GM19463 (cell line): ENCODE data around the gene CHST9.
A peak's percentile ranks its signal among the peaks of the same experiment; 100 is the strongest.
"Not testable (repeated sequence)": the region's sequence is repeated elsewhere in the genome, so short reads cannot be mapped to it uniquely, and the experiment has no call there.

Experiments used
- ATAC-seq: cut with Tn5 transposase; IDR thresholded peaks from one replicate; pipeline ENCODE4 v1.9.1; 2021; ENCODE audit warnings: mild to moderate bottlenecking, moderate library complexity; ENCODE audit not compliant: unreplicated experiment

Gene CHST9

DNA sequence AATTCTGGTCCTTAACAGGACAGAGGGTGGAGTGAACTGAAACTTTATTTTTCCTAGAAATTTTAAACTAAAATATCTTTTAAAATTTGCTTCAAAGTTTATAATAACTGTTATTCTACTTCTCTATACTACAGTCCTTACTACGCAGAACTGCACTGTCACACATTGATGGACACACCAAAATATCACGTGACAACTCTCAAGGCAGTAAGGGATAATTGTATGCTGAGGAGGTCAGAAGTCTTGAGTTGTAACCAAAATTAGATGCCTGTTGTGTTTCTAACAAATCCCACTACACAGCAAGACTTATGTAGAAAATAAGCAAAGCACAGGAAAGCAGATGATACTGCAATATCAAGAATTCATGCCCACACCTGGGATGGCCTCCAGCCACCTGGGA, 76.3 kb downstream of the CHST9 start:
- no peak for ATAC-seq

DNA sequence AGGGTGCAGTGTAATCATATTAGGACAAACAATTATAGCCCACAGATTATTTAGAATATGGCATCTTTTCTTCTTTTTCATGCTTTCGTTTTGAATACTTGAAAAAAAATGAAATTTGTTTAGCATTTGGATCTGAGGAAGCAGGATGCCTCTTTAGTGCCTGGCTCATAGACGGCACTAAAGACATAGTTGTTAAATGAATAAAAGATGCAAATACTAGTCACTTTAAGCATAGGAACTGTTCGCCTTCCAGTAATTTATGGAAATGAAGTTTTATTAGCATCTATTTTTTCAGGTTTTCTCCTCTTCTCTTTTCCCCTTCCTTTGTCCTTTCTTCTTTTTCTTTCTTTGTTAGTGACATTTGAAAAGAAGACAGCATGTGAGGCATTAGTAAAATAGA, 80.4 kb downstream of the CHST9 start:
- ATAC-seq, result no peak

DNA sequence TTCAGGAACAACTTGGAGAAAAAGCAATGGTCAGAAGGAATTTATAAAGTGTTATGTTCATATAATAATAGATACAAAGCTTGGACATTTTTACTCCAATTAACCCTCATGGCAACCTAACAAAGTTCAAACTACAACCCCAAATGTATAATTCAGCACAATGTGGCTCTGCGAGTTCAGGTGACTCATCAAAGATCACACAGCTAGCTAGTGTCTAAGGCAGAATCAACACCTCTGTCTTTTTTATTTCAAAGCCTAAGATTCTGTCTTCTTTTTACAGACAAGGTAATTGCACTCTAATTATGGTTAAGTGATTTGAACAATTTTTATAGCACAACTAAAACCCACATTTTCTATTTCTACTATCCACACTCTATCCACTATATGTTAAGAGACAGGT, 90.5 kb downstream of the CHST9 start:
- ATAC-seq, result no peak

DNA sequence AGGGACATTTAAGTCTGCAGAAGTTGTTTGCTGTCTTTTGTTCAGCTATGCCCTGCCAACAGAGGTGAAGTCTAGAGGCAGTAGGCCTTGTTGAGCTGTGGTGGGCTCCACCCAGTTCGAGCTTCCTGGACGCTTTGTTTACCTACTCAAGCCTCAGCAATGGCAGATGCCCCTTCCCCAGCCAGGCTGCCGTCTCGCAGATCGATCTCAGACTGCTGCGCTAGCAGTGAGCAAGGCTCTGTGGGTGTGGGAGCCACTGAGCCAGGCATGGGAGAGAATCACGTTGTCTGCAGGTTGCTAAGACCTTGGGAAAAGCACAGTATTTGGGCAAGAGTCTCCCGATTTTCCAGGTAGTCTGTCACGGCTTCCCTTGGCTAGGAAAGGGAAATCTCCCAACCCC, 91.8 kb downstream of the CHST9 start:
- ATAC-seq, result not testable (repeated sequence)

DNA sequence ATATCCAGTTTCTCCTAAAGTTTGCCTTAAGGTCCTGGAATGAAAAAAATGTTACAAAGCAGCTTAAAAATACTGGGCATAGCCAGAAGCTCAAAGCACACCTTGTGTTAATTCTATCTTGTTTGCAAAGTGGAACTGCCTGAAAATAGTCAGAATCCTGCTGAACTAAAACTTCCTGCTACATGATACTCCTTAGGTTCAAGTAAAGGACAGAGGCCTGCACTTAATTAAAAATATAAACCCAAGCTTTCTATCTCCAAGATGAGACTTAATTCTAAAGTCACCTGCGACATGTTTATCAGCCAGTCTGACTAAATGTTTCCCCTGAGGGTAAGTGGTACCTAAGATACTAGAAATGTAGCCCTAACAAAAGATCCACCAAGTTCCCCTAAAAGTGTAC, 103.4 kb downstream of the CHST9 start:
- no peak for ATAC-seq

DNA sequence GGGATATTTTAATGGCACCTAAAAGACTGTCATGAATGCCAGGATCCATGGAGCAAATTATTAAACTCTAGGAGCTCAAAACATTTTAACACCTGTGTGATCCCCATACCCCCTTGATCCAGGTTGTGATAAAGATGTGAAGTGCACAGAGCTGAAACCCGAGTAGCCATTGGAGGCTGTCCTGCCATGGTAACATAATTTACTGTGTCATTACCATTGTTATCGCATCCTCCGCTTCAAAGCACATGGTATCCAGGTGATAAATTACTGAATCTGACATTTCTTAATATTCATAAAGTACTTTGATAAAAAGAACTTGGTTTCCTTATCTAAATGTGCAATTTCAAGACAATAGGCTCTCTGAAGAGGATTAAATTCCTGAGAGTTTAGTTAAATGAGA, 109.3 kb downstream of the CHST9 start:
- ATAC-seq, result no peak

DNA sequence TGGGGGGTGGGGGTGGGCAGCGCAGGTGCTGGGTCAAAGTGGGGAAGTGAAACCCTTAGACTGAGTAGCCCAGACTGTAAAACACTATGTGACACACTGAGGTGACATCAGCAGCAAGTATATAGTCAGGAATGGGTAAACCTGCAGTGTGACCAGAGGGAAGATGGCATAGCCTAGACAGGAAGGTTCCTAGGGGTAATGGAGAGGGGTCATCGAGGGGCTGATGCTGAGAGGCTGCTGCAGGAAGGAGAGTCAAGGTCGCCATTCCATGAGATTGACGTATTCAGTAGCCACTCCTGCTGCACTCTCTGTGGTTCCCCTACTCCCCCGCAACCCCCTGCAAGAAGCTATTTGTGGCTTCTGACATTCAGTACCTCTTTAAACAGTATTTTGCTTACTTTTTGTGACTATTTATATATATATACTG, 111.7 kb downstream of the CHST9 start:
- peak; percentile 89 for ATAC-seq

DNA sequence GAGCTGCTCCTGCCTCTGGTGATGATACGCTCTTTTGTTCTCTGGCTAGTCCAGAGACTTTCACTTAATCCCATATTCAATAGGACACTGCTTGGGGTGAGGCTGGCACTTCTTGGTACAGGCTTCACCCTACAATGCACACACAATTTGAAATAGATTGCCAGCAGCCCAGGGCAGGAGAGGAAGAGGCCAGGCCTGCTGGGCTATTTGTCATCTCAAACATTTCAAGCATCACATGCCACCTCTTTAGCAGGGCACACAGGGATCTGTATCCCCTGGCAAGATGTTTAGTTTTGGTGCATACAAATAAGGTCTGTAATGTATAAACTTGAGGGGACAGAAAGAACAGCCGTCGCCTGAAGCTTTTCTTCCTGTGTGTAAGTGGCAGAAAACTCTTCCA, 120.4 kb downstream of the CHST9 start:
- ATAC-seq, result no peak

DNA sequence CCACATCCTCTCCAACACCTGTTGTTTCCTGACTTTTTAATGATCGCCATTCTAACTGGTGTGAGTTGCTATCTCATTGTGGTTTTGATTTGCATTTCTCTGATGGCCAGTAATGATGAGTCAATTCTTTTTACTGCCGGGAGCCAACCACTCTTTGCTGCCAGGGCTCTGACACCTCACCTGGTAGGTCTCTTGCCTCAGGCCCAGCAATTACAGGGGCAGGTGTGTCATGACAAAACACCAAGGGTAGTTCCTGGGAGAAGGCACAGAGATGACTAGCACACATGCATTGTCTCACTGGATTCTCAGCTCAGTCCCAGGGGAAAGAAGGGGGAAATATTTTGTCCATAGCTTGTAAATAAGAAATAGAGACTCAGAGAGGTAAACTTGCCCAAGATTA, 122.3 kb downstream of the CHST9 start:
- ATAC-seq, result no peak

DNA sequence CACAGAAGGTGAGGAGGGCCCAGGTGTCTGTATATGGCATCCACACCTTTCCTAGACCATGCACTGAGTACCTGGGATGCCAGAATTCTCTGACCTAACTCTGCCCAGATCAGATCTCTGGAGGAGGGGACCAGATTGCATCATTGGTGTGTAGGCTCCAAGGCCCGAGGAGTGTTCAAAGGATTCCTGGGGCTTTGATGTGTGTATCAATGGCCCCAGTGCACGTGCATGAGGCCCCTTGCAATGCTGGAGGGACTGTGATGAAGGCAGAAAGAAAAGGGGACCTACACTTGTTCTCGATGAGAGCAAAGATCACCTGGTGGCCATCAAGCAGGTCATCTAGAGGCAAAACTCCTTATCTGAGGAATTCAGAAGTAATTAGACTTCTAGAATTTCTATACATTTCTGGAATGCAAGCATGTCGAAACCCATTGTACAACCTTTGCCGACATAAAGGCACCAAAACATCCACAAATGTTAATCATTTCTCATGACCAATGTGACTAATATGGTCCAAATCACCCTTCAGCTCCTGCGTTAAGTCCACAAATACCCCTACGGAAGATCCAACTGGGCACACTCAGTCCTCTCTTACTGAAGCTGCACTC, 123.5 kb downstream of the CHST9 start:
- ATAC-seq, result no peak

DNA sequence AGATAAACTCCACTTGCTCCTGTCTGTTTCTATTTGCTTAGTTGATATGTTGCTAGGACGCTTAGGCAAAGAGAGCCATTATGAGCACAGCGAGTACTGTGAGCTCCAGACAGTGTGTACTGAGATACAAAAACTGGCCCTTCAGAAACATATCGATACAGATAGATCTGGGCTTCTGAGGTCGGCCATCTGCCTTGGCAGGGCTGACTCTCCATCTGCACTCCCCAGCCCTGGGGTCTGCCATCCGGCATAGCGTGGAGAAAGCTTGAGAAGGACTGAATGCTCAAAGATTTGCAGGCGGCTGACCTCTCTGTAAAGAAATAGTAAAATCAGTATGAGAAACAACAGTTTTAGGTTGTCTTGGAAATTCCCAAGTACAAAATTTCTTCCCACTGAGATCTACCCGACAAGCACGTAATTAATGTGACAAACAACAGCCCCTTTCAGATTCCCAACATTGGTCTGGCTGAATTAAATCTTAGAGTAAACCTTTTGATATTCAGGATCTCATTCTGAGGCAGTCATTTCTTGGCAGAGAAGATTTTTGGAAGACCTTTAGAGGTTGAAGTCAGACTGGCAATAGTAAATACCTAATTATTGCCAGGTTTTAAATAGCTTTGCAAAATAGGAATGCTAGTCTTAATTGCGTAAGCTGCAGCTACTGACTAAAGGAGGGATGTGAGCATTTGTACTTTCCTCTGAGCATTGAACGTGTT, 127.4 kb downstream of the CHST9 start:
- no peak for ATAC-seq

DNA sequence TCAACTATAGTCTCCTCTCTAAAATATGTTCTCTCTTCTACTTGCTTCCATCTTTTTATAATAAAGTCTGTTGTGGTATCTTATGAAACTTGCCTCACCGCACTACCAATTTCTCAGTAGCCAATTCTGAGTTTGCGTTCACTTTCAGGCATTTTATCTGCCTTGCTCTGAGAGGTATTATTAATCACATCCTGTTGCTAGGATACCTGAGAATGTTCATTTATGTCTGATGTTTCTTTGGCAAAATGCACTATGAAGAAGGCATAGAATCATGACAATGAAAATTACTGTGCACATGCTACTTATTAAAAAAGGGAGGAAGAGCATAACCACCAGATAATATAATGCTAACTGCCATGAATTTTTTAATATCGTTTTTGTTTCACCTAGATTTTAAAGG, 130.2 kb downstream of the CHST9 start:
- no peak for ATAC-seq

DNA sequence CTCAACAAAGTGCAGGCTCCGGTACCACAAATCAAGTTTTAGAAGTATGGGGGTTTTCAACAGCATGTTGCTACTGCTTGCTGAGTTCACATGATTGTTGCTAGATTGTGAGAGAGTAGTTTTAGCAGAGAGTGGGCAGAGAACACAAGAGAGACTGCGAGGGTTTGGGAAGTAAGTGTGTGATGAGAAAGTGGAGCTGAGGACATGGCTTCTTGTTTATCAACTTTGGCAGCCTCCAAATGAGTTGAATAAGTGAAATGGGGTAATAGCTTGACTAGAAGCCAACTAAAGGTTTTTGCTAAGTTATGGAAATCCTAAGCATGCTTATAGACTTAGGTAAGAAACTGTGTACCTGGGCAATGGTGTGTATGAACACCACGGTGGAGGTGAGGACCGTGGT, 135.1 kb downstream of the CHST9 start:
- ATAC-seq, result no peak

DNA sequence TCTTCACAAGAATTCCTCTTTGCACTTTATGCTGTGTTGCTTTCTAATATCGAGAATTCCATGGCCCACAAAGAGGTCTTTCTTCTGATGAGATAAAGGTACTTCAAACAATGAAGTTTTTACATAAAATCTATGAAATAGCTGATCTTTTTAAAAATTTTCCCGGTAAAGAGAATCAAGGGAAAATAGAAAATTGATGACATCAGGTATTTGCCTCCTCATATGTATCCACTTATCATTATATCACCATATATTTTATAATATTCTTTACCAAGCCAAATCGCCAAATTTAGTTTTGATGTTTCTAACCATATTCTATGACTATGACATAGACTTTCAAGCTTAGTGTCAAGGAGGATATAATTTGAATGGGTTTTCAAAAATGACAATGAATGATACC, 139.8 kb downstream of the CHST9 start:
- ATAC-seq, result no peak

DNA sequence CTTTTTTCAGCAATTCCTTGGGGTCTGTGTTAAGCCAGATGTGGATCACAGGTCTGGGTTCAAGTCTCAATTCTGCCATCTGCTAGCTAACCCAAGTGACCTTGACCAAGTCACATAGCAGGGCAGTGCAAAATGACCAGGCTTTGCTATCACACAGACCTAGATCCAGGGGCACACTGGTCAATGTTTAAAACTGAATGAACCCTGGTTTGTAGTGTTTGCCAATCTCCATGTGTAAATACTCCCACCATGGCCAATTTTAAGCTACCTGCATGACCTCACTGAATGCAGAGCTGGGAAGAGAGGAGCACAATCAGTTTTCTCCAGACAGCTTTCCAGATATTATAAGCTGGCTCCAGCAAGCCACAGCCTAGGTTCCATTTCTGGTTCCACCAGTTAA, 142.9 kb downstream of the CHST9 start:
- no peak for ATAC-seq

DNA sequence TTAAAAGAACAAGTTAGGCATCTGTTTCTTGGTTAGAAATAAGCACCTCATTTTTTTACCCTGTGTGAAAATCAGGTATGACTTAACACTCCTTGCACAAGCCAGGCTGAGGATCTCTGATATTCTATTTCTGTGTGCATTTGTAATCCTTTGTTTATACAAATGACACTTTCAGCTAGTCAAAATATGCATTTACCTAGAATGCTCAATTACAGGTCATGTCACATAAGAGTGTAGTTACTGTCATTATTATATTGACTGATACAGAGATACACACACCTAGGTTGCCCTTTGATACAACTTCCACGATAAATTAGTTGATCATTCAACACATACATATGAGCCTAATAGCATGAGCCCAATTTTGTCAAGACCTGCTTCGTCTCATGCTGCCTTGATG, 144.3 kb downstream of the CHST9 start:
- ATAC-seq, result no peak

DNA sequence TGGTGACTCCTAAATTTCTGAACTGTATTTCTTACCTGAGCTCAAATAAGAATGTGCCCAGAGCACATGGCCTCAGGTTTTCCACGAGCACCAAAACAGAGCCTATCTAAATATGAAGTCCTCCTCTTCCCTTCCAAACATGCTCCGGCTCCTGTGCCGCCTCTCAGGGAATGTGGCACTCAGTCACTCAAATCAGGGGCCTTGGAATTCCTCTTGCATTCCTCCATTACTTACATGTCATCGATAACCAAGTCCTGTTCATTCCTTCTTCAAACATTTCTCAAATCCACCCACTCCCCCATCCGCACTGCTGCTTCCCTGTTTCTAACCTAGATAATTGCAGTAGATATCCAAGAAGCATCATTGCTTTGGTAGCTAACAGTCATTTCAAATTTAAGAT, 151.4 kb downstream of the CHST9 start:
- no peak for ATAC-seq

DNA sequence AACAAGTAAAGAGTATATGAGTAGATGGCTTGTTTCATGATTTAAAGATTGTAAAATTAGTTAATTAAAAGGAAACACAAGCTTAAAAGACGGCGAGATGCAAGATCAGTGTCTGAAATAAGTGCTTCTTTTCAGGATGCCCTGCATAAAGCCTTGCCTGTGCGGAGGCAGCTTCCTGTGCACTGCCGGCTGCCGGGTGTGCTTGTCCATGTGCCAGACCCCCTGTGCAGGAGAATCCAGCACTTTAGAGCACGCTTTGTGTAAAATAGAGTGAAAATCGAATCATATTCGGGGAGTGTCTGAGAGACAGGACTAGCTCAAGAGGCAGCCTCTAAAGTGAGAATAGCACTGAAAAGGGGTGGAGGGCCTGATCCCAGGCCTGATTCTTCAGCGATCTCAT, 154.7 kb downstream of the CHST9 start:
- no peak for ATAC-seq

DNA sequence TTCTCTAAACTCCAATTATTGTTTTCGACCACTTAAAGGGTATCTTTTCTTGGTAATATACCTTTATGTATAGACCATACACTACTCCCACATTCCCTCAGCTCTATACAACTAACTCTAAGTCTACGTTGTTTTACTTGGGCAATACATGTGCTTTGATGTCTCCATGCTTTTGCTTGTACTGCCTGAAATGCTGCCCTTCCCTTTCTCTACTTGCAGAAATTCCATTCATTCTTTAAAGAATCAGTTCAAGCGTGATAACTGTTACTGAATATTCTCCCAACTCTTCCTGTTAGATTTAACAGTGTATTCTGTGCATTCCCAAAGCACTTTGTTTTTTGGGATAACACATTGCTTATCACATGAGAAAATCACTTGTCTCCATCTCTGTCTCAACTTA, 162.6 kb downstream of the CHST9 start:
- ATAC-seq, result no peak

DNA sequence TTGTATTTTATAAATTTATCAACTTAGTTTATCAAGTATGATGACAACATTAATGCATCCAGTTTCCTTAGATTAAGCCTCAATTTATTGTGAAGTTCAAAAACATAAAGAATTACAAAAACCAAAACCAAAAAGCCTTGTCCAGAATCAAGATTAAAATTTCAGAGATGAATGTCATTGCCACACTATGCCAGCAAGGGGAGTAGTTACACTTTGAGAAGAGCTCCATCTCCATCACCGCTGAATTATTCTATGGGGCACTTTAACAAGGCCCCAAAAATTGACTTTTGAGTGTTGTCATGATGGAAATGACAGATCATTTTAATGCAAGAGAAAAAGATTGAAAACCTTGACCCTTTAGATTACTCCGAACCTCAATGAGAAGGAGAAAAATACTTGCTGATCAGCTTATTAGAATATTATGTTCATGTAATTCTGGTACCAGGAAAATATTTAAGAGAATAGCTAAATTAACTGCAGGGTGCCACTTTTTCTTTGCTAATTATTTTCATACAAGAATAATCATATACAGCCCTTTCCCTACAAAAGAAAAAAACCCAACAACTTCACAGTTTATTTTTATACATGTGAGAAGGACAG, 167.1 kb downstream of the CHST9 start:
- ATAC-seq, result no peak

DNA sequence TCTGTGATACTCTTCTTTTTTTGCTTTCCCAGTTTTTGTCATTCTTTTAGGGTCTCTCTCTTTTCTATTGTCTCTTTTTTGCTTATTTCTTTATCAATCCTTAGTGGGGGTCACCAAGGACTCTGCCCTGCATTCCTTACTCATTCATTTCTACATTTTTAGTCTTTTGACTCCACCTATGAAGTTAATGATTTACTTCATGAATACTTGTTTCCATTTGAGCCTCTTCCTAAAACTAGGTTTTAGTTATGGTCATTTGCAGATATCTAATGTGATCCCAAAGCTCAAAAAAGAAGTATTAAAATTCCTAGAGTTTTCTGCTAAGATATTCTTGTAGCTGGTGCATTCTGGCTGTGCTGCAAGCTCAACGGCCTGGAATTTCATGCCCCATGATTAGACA, 170.3 kb downstream of the CHST9 start:
- no peak for ATAC-seq

DNA sequence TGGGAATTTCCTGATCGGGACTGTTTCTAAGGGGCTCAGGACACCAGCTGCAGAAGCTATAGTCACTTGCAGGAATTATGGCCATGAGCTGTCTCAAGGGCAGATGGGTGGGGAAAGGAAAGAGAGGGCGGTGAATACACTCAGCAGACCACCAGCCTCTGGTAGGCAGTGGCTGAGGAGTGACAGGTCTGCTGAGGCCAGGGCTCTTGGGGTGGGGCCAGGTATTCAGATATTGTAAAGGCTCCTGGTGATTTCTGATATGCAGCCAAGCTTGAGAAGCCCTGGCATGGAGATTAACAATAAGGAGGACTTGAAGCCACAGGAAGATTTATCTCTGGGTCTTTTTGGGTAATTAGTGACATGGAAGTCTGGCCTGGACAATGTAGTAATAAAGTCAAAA, 174.3 kb downstream of the CHST9 start:
- ATAC-seq, result no peak

DNA sequence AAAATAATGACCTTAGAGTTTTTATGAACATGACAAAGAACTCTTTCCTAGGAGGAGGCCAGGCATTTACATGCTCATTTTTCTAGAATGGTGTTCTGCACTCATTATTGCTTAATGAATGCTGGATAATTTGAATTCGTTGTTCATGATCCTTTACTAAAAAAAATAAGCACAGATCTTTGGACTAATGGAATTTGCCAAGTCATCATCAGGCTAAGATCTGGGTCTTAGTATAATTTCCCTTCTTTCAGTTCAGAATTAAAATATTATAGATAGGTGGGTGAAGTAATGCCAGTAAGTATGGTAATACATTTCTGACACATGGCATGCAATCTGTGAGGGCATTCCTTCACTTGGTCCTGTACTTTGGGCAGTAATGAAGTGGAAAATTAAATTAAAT, 175.8 kb downstream of the CHST9 start:
- no peak for ATAC-seq
